ENCODE results near the gene MARCO. TPM values are rescaled to one million over a fixed set of nuclear protein-coding genes. Genes with fewer than 3 reads are reported as not detected.
"Not testable (repeated sequence)": the region's sequence is repeated elsewhere in the genome, so short reads cannot be mapped to it uniquely, and the experiment has no call there.

MARCO gene
- total RNA-seq, 1 experiment from 2014 or later = 0.54 TPM

DNA sequence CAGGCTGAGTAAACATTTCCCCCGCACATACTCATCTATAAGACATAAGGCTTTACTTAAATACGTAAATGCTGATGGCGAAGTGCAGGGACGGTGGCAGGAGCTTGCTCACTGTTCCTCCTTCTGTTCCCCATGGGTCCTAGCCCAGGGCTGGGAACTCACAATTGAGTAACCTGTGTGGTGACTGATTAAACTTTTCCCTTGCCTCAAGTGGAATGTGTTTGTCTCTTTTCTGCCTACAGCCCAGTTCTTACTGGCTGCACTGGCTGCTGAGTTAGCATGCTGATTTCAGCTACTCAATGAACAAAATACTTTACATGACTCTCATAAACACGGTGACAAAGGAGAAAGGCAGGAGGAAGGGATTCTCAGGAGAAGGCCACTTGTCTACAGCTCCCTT is 87.3 kb downstream of the MARCO start:
- Histone ChIP-seq H3K9me2 (ENCODE audit: insufficient read depth) (no peaks in the 10 kb centered on the region), H3K9me3 (ENCODE audit: control insufficient read depth in 1 of 2, insufficient read depth in 1 of 2, low read depth in 1 of 2, low read length in 2 of 2) (no peaks in the 10 kb centered on the region), H3K36me3 (ENCODE audit: control insufficient read depth in 1 of 2, insufficient read depth in 2 of 2, low read length in 2 of 2) (no peaks in the 10 kb centered on the region; a peak in 1 of 4 replicates), H3K9ac (ENCODE audit: low read length) (no peak overlapping the region), H3K4me3 (replicated peaks in 1 of 2; ENCODE audit: low read depth in 1 of 2, low read length in 2 of 2) (no peak overlapping the region), H3K79me2 (ENCODE audit: insufficient read depth, low read length) (no peaks in the 10 kb centered on the region), H3K27me3 (ENCODE audit: insufficient read depth, low read length) (peaks cover 9% of the 10 kb centered on the region; the same call in 1 of the 2 replicates), H3K4me1 (ENCODE audit: control insufficient read depth in 1 of 2, insufficient read depth in 2 of 2, low read length in 2 of 2) (no peaks in the 10 kb centered on the region), H3K4me2 (ENCODE audit: low read length) (no peak overlapping the region), H4K20me1 (ENCODE audit: insufficient read depth) (no peaks in the 10 kb centered on the region), H2AFZ (ENCODE audit: low read depth, low read length, poor library complexity, severe bottlenecking) (no peak overlapping the region), H3K27ac (ENCODE audit: low read depth, low read length) (no peak overlapping the region)
- ChIA-PET RAD21 (ENCODE audit: low non-redundant PET in 1 of 2, low total read pairs in 2 of 2, uncharacterized antibody in 2 of 2, unreplicated experiment in 2 of 2) (no interaction called here), CTCF (interaction anchor here (1.7 kb wide), 1 partner anchor 262 kb away, joined by 4 read pairs; no protein-coding TSS in a partner anchor), POLR2A (no interaction called here)
- DNase-seq (ENCODE audit: low read depth, low spot score) = no peak
- no TSS peak for BruUV-seq (replicated peaks)
- TF ChIP-seq EGR1 (IDR thresholded peaks at IDR 0.05; ENCODE audit: low read depth) (no peak), TCF7L2 (IDR thresholded peaks at IDR 0.05; ENCODE audit: borderline replicate concordance, extremely low read depth, insufficient read depth, insufficient read length) (no peak), CEBPB (IDR thresholded peaks at IDR 0.05; ENCODE audit: low read depth) (no peak), RAD21 (IDR thresholded peaks at IDR 0.05; ENCODE audit: low read depth) (no peak)
- no peak for ATAC-seq
- intact Hi-C loops (cut with micrococcal nuclease) = no loop called here

GRCh38 chr2:119037922-119038321 is 95.9 kb downstream of the MARCO start:
- H3K36me3 ChIP-seq (ENCODE audit: control insufficient read depth in 1 of 2, insufficient read depth in 2 of 2, low read length in 2 of 2); ATAC-seq; POLR2A ChIA-PET; H3K79me2 ChIP-seq (ENCODE audit: insufficient read depth, low read length); H3K27ac ChIP-seq (ENCODE audit: low read depth, low read length); H3K9me3 ChIP-seq (ENCODE audit: control insufficient read depth in 1 of 2, insufficient read depth in 1 of 2, low read depth in 1 of 2, low read length in 2 of 2); intact Hi-C loops (cut with micrococcal nuclease); H4K20me1 ChIP-seq (ENCODE audit: insufficient read depth); H3K9me2 ChIP-seq (ENCODE audit: insufficient read depth); RAD21 ChIA-PET (ENCODE audit: low non-redundant PET in 1 of 2, low total read pairs in 2 of 2, uncharacterized antibody in 2 of 2, unreplicated experiment in 2 of 2); H3K4me3 ChIP-seq (replicated peaks in 1 of 2; ENCODE audit: low read depth in 1 of 2, low read length in 2 of 2); H3K4me1 ChIP-seq (ENCODE audit: control insufficient read depth in 1 of 2, insufficient read depth in 2 of 2, low read length in 2 of 2); H3K4me2 ChIP-seq (ENCODE audit: low read length); BruUV-seq (replicated peaks); CTCF ChIA-PET; H2AFZ ChIP-seq (ENCODE audit: low read depth, low read length, poor library complexity, severe bottlenecking); H3K9ac ChIP-seq (ENCODE audit: low read length); DNase-seq (ENCODE audit: low read depth, low spot score); H3K27me3 ChIP-seq (ENCODE audit: insufficient read depth, low read length): not testable (repeated sequence)

Data from HCT116 (cell line).